HG03457 (cell line): ENCODE measurements around the gene LAMA1.

ENCODE experiments used
- ATAC-seq: cut with Tn5 transposase; IDR thresholded peaks from one replicate; pipeline ENCODE4 v1.9.1; 2021; ENCODE audit warnings: moderate number of reproducible peaks; ENCODE audit not compliant: unreplicated experiment

The LAMA1 gene

DNA sequence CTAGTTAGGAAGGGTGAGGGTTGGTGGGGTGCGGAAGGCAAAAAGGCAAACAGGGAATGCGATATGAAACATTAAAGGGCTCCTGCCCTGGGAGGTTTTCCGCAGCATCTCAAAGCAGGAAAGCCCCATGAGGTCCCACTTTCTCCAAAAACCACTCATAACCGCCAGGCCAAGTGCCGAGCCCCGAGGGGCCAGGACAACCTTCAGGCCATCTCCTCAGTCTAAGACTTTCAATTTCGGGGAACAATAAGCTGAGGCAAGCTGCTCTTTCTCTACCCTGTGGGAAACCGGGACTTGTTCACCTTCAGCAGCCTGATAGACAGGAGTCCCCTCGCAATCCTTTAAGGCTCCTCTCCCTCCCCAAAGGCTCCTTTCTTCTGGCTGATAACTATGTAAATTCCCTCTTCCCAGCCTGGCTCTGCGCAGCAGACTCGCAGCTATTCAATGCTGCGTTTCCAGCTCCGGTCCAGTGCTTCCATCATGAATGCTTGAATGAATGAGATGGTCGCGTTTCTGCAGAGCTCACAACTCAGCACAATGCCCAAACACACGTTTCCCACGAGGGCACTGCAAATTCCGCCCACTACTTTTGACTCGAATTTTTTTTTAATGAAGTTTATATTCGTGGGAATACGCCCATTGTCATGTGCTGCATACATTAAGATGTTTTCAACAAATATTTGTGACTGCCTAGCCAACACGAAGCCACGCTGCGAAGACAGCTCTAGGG is 1.4 kb downstream of the LAMA1 start:
- ATAC-seq, result no peak

DNA sequence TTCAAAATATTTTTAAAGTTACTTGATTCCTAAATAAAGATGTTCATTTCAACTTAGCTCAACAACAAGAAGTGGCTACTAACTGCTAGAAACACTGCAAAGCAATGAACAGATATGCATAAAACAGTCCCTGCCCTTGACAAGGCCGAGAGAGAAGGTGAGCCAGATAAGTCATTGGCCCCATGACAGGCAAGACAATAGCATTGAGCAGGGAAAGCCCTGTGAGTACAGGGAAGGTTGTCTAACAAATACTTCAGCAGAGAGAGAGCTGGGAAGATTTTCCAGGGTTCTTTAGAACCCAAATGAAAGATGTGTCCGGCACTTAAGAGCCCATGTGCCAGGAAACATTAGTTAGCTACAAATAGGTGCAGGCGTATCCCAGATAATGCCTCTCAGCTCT is 4.7 kb downstream of the LAMA1 start:
- no peak for ATAC-seq

DNA sequence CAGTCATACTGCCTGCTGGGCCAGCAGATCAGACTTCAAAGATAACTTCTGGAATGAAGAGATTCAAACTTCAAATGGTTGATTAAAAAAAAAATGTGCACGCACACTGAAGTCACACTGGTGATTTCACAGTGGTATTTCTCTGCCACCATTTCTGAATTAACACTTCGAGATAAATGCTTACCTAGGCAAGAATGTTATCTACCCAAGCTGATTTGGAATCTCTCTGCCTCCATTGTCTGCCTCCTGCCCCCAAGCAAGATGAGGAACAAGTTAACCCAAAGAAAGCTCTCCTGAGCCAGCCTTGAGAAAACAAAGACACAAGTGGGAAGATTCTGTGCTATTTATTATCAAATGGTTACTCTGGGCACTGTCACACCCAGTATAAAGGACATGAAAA is 6.5 kb downstream of the LAMA1 start:
- ATAC-seq, result no peak

DNA sequence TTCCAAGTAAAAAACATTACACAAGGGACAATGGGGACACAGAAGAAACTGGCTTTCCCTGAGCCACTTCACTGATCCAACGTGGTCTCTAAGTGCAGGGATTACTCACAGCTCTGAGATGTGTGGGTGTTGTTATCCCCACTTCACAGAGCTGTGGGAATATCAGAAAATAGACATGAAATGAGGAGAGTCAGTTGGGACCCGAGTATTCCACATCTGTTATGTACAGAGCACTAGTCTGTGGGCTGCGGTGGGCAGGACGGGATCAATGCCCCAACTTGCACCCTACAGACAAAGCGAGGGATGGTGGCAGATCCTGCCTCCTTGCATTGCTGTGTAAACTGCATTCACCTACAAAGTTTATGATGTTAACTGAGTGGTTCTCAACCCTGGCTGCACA is 11.7 kb downstream of the LAMA1 start:
- ATAC-seq, result no peak

DNA sequence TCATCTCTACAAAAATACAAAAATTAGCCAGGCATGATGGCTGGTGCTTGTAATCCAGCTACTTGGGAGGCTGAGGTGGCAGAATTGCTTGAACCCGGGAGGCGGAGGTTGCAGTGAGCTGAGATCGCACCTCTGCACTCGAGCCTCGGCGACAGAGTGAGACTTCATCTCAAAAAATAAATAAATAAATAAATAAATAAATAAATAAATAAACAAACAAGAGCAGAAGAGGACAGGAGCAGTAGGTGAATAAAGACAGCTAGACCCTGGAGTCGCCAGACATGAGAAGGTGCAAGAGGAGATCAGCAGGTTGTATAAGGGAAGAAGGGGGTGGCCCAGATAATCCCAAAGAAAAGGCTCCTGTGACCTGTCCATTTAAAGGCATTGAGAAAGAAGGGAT is 12.3 kb downstream of the LAMA1 start:
- no peak for ATAC-seq

DNA sequence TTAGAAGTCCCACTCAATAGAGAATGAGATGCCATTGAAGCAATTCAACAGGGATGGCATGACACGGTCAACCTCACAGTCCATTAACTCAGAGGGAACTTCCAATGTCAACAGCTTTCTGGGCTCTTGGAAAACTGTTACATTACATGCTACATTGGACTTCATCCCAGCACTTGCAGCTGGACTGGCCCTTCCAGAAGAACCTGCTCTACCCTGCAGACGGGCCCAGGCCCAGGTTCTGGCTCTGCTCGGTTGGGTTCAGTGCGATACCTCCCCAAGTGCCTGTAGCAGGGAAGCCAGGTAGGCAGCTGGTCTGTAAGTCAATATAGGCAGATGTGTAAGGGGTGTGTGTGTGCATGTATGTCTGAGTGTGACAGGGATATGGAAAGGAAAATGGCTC is 12.9 kb downstream of the LAMA1 start:
- no peak for ATAC-seq

DNA sequence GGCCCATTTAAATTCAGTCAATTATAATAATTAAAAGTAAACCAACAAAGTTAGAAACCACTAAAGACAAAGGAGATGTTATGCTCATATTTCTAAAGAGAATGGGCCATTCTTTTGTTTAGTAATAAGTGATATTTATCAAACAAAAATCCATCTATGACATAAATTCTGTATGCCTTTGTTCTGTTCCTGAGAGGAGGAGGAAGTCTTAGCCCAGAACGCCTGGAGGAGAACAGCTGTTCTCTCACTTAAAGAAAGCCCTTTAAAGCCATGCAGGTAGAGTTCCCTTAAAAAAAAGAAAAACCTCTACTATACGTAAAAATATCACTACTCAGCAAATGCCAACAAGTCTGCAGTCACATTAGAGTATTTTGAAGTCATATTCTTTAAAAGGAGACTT is 15.5 kb downstream of the LAMA1 start:
- no peak for ATAC-seq

DNA sequence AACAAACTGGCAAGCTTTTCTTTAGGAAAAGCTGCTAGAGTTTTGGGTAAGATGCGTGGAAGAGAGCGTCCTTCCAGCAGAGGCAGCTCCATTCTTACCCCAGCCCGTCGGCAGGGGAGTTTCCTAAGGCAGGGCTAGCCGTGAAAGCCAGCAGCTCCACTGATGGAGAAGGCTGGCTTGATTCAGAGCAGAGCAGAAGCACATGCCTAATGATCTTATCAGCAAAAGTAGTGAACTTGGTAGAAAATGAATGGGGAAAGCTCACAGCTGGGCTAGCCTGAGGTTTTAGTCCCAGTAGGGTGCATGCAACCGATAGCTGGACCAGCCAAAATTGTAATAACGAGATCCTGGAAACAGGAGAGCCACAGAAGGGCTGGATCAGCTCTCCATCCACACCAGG is 20.8 kb downstream of the LAMA1 start:
- no peak for ATAC-seq

DNA sequence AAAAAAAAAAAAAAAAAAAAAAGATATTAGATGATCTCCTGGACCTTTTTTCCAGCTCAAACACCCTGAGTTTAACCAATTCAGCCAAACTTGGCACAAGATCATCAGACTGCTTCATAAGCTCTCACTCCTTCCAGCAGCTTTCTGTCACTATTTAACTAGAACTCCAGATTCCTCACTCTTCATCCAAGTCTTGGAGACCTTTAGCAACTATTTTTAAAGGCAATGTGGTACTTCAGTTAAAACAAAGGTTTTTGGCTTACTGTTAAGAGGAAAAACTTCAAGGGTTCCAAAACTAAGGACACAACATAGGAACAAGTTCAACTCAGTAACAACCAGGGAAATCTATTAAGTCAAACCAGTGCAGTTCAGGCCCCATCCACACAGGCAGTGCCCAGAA is 23.2 kb downstream of the LAMA1 start:
- no peak for ATAC-seq

DNA sequence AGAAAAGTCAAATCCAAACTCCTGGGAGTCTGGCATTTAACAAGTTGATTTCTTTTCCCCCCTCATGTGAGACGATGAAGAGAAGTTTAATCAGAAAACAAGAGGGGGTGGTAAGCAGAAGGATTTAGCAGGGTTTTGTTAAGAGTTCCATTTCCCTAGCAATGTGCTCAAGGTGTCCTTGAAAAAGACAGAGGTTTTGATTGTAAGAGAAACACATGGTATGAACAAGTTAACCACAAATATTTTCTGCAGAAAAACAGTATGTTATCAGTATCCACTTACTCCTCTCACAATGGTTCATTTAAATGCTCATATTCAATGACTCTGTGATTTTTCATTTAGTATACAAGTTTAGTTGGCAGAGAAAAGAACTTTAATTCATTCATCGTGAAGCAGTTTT is 26.8 kb downstream of the LAMA1 start:
- ATAC-seq, result no peak

DNA sequence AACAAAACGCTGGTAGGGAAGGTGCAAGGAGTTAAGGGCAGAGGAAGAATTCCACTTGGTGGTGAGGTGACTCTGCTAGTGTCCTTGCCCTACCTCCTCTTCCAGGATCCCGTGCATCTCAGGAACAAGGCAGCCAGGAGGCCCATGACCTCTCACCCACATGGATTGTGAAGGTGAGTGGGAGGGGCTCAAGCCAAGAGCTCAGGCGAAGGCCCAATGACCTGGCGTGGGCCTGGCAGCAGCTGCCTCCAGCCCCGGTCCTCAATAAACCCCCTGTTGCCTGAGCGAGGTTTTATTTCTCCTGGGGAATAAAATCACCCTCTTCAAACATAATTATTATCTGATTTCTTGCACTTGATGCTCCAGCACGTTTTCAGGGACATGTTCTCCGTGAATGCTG is 28.2 kb downstream of the LAMA1 start:
- ATAC-seq, result no peak

DNA sequence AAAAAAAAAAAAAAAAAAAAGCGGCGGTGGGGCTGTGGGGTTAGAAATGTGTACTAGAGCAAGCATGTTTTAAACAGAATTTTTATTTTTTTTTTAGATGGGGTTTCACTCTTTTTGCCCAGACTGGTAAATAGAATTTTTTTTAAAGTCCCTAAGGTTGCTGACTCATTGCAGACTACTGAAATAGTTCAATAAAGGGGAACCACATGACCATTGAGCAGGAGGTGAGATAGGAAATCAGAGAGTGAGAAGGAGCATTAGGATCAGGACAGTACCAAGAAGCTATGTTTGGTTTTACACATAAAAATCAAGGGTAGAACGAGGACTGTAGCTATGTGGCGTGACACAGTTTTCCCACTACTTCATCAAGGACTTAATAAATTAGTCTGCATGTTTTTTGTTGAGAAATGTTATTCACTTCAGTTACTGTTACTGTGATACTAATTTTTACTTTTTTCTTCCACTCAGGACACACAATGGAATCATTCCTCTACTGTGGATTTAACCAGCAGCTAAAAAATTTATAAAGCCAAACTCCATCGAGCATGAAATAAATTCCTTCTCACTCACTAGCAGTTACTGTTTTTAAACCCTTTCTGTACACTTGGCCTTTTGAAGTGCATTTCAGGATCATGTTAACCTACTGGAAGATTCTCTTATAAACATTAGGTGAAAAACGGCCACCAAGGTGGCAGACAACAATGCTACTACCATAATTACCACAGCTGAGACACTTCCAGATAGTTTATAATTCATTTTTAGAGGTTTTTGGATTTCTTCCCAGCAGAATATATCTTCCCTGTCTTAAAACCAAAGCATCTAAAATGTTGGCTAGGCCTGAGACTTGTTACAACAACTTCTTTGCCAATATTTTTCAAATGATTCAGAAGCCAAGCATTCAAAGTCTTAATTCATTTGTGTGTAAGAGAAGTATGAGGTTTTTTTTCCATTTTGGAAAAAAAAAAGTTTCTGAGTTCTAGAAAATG is 33.2 kb downstream of the LAMA1 start:
- ATAC-seq, result no peak

DNA sequence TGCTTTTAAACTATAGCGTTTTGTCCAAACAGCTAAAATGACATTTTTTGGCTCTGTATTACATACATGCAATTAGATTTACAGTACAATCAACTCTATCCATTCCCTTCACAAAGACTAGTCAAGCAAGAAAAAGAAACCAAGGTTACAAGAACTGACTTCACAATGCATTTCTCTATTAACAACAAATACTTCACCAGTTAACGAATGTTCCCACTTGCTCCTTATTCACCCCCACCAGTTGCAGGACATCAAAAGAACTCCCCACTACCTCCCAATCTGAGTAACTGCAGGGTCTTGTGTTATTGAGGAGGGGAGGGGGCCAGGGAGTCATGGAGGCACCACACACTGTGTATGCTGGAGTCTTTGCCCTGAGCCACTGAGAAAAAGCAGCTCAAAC is 34.9 kb downstream of the LAMA1 start:
- no peak for ATAC-seq

DNA sequence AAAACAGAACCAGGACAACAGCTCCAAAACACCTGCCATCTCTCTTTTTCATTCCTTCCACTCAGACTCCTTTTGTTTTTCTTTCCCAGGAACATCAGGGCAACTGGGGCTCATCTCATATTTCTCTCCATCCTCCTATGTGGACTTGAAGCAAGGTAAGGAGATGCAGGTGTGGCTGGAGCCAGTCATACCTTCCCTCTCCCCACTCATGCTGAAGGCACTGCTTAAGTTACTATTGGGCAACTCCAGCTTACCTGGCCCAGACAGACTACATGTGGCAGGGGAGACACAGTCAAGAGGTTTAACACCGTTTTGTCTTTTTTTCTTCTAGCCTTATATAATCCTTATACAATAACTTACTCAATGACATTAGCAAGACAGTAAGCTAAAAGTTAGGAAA is 38.4 kb downstream of the LAMA1 start:
- ATAC-seq, result no peak

DNA sequence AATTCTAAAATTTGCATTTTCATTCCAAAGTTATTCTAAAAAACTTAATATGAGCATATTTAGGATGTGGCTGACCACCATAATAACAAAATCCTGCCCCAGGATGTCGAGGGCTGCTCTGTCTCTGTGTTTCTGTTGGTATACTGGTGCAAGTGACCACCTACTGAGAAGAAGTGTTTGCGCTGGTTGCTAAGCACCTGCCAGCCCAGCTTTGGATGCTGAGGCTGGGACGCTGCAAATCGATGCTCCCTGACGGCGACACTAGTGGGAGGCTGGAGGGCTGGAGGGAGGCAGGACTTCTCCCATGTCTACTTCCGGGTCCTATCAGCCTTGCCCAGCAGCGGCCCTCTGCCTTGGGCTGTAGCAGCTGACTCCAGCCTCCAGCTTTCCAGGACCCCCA is 45.0 kb downstream of the LAMA1 start:
- ATAC-seq, result no peak

DNA sequence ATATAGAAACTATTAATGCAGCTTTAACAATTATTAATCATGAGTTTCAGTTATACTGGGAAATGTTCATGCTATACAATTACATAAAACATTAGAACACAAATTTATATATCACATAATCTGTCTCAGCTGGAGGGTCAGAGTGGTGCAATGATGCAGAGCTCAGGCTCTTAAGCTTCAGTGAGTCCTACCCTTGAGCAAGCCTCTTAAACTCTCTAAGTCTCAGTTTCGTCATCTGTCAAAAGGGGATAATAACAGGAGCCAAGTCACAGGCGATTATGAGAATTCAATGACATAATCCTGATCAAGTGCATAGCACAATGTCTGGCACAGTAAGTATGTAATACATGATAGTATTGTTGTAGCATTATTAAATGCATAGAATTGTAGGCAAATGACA is 46.0 kb downstream of the LAMA1 start:
- no peak for ATAC-seq

DNA sequence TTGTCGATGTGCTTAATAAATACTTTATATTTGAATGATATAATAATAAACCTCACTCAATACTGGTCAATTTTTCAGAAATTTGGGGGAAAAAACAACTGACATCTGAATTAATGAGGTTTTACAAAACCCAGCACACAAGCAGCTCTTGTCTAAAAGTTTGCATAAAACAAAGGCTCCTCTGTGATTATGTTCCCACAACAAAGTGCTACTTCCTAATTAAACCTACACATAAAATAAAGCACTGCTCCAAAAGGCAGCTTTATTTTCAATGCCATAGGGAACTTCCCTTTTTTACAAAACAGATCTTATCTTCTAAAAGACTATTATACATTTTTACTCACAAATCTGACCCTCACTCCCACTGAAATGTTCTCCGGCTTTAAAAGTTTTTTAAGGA is 47.1 kb downstream of the LAMA1 start:
- ATAC-seq, result no peak

DNA sequence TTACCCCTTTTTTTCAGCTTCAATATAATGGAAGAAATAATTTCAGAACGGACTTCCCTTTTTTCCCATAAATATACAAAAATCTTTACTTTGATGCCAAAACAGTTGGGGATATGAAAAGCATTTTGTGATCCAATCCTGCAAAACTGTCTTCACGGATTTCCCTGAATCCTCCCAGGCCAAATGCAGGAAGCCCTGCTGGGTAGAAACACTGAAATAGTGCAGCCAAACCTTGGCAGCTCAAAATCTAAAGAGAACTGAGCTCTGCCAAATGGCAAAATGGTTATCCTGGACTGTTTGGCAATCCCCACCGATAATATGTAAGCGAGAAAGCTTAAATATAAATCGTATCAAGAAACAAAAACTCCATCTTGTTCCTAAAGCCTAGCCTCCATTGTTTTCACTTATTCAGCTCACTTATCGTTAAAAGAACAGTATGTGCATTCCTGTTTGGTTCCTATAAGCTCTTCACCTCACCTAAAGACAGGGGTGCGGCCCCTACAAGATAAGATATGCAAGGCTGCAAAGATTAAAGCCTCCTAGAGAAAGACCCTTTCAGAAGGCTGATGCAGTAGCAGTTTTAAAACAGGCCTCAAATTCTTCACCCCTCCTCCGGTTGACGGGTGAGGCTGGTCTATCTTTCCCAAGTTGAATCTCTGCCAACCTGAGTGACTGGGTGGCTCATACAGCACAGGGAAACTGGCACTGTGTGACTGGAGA is 48.6 kb downstream of the LAMA1 start:
- ATAC-seq, result no peak

DNA sequence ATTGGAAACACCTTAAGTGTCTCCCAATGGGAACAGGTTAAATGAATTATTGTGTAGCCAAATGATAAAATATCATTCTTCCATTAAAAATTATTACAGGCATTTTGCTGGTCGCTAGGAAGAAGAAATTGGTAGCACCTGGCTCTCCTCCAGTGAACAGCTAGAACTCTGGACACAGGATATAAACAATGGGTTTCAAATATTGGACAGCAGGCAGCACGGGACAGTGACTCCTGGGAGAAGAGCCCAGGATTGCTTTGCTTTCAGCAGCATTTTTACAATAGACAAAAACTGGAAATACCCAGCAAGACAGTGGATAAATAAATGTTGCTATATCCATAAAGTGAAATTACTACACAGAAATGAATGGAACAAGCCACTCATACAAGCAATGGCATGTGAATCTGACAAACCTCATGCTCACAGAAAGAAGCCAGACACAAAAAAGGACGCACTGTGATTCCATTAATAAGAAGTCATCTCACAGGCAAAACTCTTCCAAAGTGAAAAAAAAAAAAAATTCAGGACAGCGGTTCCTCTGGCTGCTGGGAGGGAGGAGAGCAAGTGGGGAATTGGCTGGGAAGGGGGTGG is 50.5 kb downstream of the LAMA1 start:
- ATAC-seq, result no peak

DNA sequence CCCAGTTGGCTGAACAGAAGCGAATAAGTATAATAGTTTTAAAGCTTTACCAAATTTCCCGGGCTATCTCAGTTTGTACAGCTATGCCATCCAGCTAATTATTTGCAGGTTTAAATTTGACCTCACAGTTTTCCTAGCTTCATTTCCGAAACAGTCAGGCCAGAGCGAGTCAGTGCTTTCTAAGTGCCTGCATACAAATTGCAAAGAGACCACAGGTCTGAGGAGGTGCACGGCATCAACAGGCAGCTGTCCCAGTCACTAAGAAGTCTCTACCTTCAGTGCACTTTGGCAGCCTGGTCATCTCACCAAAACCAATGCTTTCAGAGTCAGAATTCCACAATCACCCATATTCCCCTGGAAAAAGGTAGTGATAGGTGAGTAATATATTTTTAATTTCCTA is 51.9 kb downstream of the LAMA1 start:
- ATAC-seq, result no peak

DNA sequence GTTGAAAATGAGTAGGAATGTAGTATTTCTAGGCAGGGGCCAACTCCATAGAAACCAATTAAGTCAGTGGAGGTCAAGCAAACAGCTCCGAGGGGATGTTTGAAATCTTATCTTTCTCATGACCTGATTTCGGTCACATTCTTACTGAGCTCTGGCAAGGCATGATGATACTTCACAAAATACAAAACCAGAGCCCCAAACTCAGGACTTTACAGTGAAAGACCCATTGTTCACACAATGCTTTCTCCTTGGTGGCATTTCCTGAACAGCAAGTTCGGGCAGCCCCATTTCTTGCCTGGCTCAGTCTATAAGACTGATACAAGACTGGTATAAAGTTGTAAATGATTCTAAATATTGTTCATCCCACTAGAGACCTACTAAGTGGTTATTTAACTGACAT is 53.3 kb downstream of the LAMA1 start:
- no peak for ATAC-seq
